B cell (primary cell): Measurements from ENCODE around the gene RNF149. TPM values are rescaled to one million over a fixed set of nuclear protein-coding genes. Genes with fewer than 3 reads are reported as not detected.

ENCODE experiments used
- ATAC-seq: fragments of 200-7000 bp; cut with Tn5 transposase; one replicate; pipeline ENCODE4 v1.10.0; 2021; ENCODE audit warnings: low read depth, mild to moderate bottlenecking, moderate number of reproducible peaks, moderate library complexity
- CTCF ChIA-PET: fragments of 350-600 bp; sonication (Branson Sonifier 250); formaldehyde crosslinking; loops from one replicate; lab custom pipeline; 2021; ENCODE audit warnings: antibody characterized with exemption, inconsistent platforms; lab: Charles Lee
- POLR2A ChIA-PET: fragments of 350-600 bp; sonication (Branson Sonifier 250); formaldehyde crosslinking; loops from one replicate; lab custom pipeline; 2021; ENCODE audit warnings: antibody characterized with exemption; lab: Charles Lee
- DNase-seq: peaks from one replicate; pipeline ENCODE4 v3.0.0; 2013
- H2AFZ ChIP-seq: 2 replicates; pipeline ENCODE4 v1.6.1; 2012; ENCODE audit warnings: mild to moderate bottlenecking, low read depth, low read length; ENCODE audit not compliant: insufficient read depth, poor library complexity, severe bottlenecking
- H3K27ac ChIP-seq, 2 donors: 1 replicate in 1 of 2; 2 replicates in 1 of 2; pipeline ENCODE4 v1.5.1; 2012 to 2013; ENCODE audit warnings: low read length in 2 of 2, mild to moderate bottlenecking in 2 of 2, moderate library complexity in 1 of 2
- H3K27me3 ChIP-seq, 4 experiments: fragments of 200-600 bp in 1 of 4; sonication (generic) in 1 of 4; replicated peaks in 1 of 4; 1 replicate in 2 of 4; 2 replicates in 2 of 4; pipeline versions ENCODE4 v1.6.1 to v1.7.0; 2013 to 2016; ENCODE audit warnings: low read length in 3 of 4, mild to moderate bottlenecking in 2 of 4, mixed read lengths in 1 of 4, moderate library complexity in 1 of 4; ENCODE audit not compliant: insufficient read depth in 4 of 4, control insufficient read depth in 3 of 4; ENCODE audit errors: control extremely low read depth in 1 of 4
- H3K36me3 ChIP-seq, 2 experiments: replicated peaks in 1 of 2; 1 replicate in 1 of 2; 2 replicates in 1 of 2; pipeline versions ENCODE4 v1.6.1 to v1.7.1; 2013; ENCODE audit warnings: low read length in 1 of 2; ENCODE audit not compliant: insufficient read depth in 2 of 2, control insufficient read depth in 1 of 2; ENCODE audit errors: control extremely low read depth in 1 of 2, extremely low read depth in 1 of 2
- H3K4me1 ChIP-seq, 2 donors: fragments of 200-600 bp in 1 of 2; sonication (generic) in 1 of 2; 1 replicate in 1 of 2; 2 replicates in 1 of 2; pipeline versions ENCODE4 v1.5.1 to v1.6.1; 2013 to 2017; ENCODE audit warnings: low read length in 2 of 2; ENCODE audit not compliant: control insufficient read depth in 2 of 2, insufficient read depth in 2 of 2
- H3K4me2 ChIP-seq: replicated peaks from 2 replicates; pipeline ENCODE3; 2012; ENCODE audit warnings: mild to moderate bottlenecking, low read depth, low read length; ENCODE audit not compliant: poor library complexity, severe bottlenecking
- H3K4me3 ChIP-seq, 5 experiments: fragments of 200-600 bp in 1 of 5; sonication (generic) in 1 of 5; 1 replicate in 3 of 5; 2 replicates in 2 of 5; pipeline versions ENCODE4 v1.5.1 to v1.7.0; 2011 to 2016; ENCODE audit warnings: low read length in 4 of 5, mild to moderate bottlenecking in 4 of 5, low read depth in 2 of 5, control low read depth in 1 of 5, moderate library complexity in 1 of 5; ENCODE audit not compliant: insufficient read depth in 1 of 5; ENCODE audit errors: control extremely low read depth in 1 of 5, extremely low read depth in 1 of 5
- H3K79me2 ChIP-seq: fragments of 200-600 bp; sonication (generic); one replicate; pipeline ENCODE4 v1.6.0; 2016; ENCODE audit warnings: low read length; ENCODE audit not compliant: control insufficient read depth, insufficient read depth
- H3K9ac ChIP-seq: fragments of 200-600 bp; sonication (generic); 2 replicates; pipeline ENCODE4 v1.6.1; 2017; ENCODE audit warnings: mild to moderate bottlenecking, low read length, moderate library complexity
- H3K9me3 ChIP-seq, 3 donors: one replicate each; pipeline versions ENCODE4 v1.6.1 to v1.7.1; 2013; ENCODE audit warnings: low read length in 2 of 3; ENCODE audit not compliant: control insufficient read depth in 2 of 3, insufficient read depth in 1 of 3; ENCODE audit errors: control extremely low read depth in 1 of 3
- H4K20me1 ChIP-seq: 2 replicates; pipeline ENCODE4 v1.6.0; 2012; ENCODE audit warnings: mild to moderate bottlenecking, low read length; ENCODE audit not compliant: insufficient read depth, control insufficient read depth, poor library complexity, severe bottlenecking
- H3K27ac Mint-ChIP-seq: one replicate; pipeline ENCODE4 v1.8.0; 2021; ENCODE audit warnings: mixed read lengths
- H3K27me3 Mint-ChIP-seq: one replicate; pipeline ENCODE4 v1.8.0; 2021; ENCODE audit warnings: mixed read lengths
- H3K4me1 Mint-ChIP-seq: one replicate; pipeline ENCODE4 v1.8.0; 2021; ENCODE audit warnings: mixed read lengths
- H3K4me3 Mint-ChIP-seq: one replicate; pipeline ENCODE4 v1.8.0; 2021; ENCODE audit warnings: mixed read lengths
- H3K9me3 Mint-ChIP-seq: one replicate; pipeline ENCODE4 v1.8.0; 2022; ENCODE audit warnings: mixed read lengths; ENCODE audit not compliant: insufficient read depth
- CTCF ChIP-seq: fragments of 200-600 bp; IDR thresholded peaks from one replicate; pipeline ENCODE4 v1.8.0; 2022; ENCODE audit warnings: antibody characterized with exemption, mild to moderate bottlenecking
- EZH2 ChIP-seq: IDR thresholded peaks from 2 replicates; pipeline ENCODE4 v1.6.1; 2012; ENCODE audit warnings: borderline replicate concordance, low read depth, mild to moderate bottlenecking, moderate library complexity, low read length; ENCODE audit not compliant: insufficient read depth, poor library complexity, severe bottlenecking
- WGBS: methylation state at CpG from one replicate; pipeline ENCODE4 v1.1.5; 2013; ENCODE audit warnings: missing lambda C conversion rate; ENCODE audit not compliant: insufficient coverage; 5-methylcytosine and 5-hydroxymethylcytosine counted together
- intact Hi-C: fragments of 100-400 bp; cut with micrococcal nuclease; formaldehyde crosslinking; loops from one replicate; pipeline ENCODE4 v1.10.0; 2022
- polyA plus RNA-seq: library from polyadenylated mRNA; depleted of rRNA; stranded (reverse); fragments of >200 nt; gene quantifications from 2 replicates; pipeline ENCODE4 v1.2.3, GENCODE V29; 2012
- total RNA-seq, 2 donors: library from RNA; stranded (reverse); fragments of 120-200 nt in 1 of 2; gene quantifications; 1 replicate in 1 of 2; 2 replicates in 1 of 2; pipeline versions ENCODE4 v1.2.3 to v1.2.4, GENCODE V29; 2013 to 2022

RNF149 gene
- total and polyA plus RNA-seq, 2 donors (not counting 1 experiment from before 2014, with no cell fraction given): 28.2 to 71.6 TPM

GRCh38 chr2:101351207-101351606 is 42.7 kb upstream of the RNF149 start:
- no peak overlapping the region for H2AFZ ChIP-seq
- peaks cover 5% of the 10 kb centered on the region for H3K27me3 Mint-ChIP-seq
- DNase-seq (no peak), ATAC-seq (no peak)
- no peaks in the 10 kb centered on the region for H3K36me3 ChIP-seq
- peaks cover 2% of the 10 kb centered on the region for H3K4me1 Mint-ChIP-seq
- H3K27ac Mint-ChIP-seq: no peak overlapping the region
- no peak overlapping the region for H3K27ac ChIP-seq
- no peaks in the 10 kb centered on the region for H4K20me1 ChIP-seq
- H3K4me1 ChIP-seq: no peaks in the 10 kb centered on the region
- WGBS: 89% methylated on average over 7 of the region's 7 CpGs
- H3K27me3 ChIP-seq: peaks cover 0 to 2% (median 0%) of the 10 kb centered on the region in 4 experiments
- no peak overlapping the region for H3K4me2 ChIP-seq
- H3K9ac ChIP-seq: no peak overlapping the region
- TF ChIP-seq CTCF (no peak), EZH2 (no peak)
- no peaks in the 10 kb centered on the region for H3K79me2 ChIP-seq
- H3K4me3 ChIP-seq: no peak overlapping the region
- CTCF ChIA-PET: interaction anchor here (1.0 to 1.7 kb wide), 5 partner anchors 9 to 481 kb away, joined by 3 to 8 read pairs (median 4); no protein-coding TSS in a partner anchor
- POLR2A ChIA-PET: interaction anchor here (0.9 kb wide), 1 partner anchor 8 kb away, joined by 3 read pairs; no protein-coding TSS in a partner anchor
- no peaks in the 10 kb centered on the region for H3K9me3 Mint-ChIP-seq
- H3K9me3 ChIP-seq: no peaks in the 10 kb centered on the region
- intact Hi-C loops: no loop called here
- no peak overlapping the region for H3K4me3 Mint-ChIP-seq

- H3K4me3 ChIP-seq: no peak overlapping the region
- ChIA-PET POLR2A (no interaction called here), CTCF (interaction anchor here (0.7 to 5.6 kb wide), 7 partner anchors 8 to 643 kb away, joined by 3 to 17 read pairs (median 4); no protein-coding TSS in a partner anchor)
- 76% methylated on average over 5 of the region's 7 CpGs for WGBS
- H3K27ac Mint-ChIP-seq: no peak overlapping the region
- intact Hi-C loops: loop anchor here (10.0 kb wide), 1 partner anchor 1095 kb away; no protein-coding TSS in a partner anchor
- H3K4me1 Mint-ChIP-seq: peaks cover 2% of the 10 kb centered on the region
- no peak overlapping the region for H3K9ac ChIP-seq
- peaks cover 0 to 2% (median 0%) of the 10 kb centered on the region in 4 experiments for H3K27me3 ChIP-seq
- no peaks in the 10 kb centered on the region for H3K4me1 ChIP-seq
- no peaks in the 10 kb centered on the region for H3K9me3 ChIP-seq
- no peaks in the 10 kb centered on the region for H3K36me3 ChIP-seq
- ATAC-seq (no peak), DNase-seq (no peak)
- H3K27me3 Mint-ChIP-seq: peaks cover 5% of the 10 kb centered on the region
- H3K9me3 Mint-ChIP-seq: no peaks in the 10 kb centered on the region
- no peak overlapping the region for H3K4me3 Mint-ChIP-seq
- no peak overlapping the region for H2AFZ ChIP-seq
- H3K27ac ChIP-seq: no peak overlapping the region
- H4K20me1 ChIP-seq: no peaks in the 10 kb centered on the region
- H3K79me2 ChIP-seq: no peaks in the 10 kb centered on the region
- no peak overlapping the region for H3K4me2 ChIP-seq
- TF ChIP-seq EZH2 (no peak), CTCF (peak; percentile 24)
These were observed 41.6 kb upstream of the RNF149 start for GRCh38 chr2:101349893-101350662.
